Measurements from ENCODE around the gene CDAN1. TPM values are rescaled to one million over a fixed set of nuclear protein-coding genes. Genes with fewer than 3 reads are reported as not detected.

The CDAN1 gene
- total and polyA plus RNA-seq, 2 of the 8 experiments (the other 6 are each of a cell fraction or from before 2014, with no cell fraction given), result 4.5 to 18.6 TPM

GRCh38 chr15:42732095-42732827, 4.7 kb downstream of the CDAN1 start (continued):
- TF ChIP-seq CHD7 (IDR thresholded peaks at IDR 0.05; ENCODE audit: insufficient replicate concordance, low read length) (no peak), GTF2F1 (IDR thresholded peaks at IDR 0.05; ENCODE audit: borderline replicate concordance, low read depth, low read length) (no peak), CBX8 (IDR thresholded peaks at IDR 0.05; ENCODE audit: borderline replicate concordance, low read depth, low read length) (no peak), SRF (IDR thresholded peaks at IDR 0.05; ENCODE audit: low read depth, low read length) (no peak), POU5F1 (IDR thresholded peaks at IDR 0.05; ENCODE audit: low read depth, low read length) (no peak), EZH2 (IDR thresholded peaks at IDR 0.05; ENCODE audit: low read depth, low read length, severe bottlenecking) (no peak), RNF2 (IDR thresholded peaks at IDR 0.05; ENCODE audit: borderline replicate concordance, low read depth, low read length, missing control alignments, poor library complexity, severe bottlenecking) (no peak), SUZ12 (IDR thresholded peaks at IDR 0.05; ENCODE audit: low read length) (no peak), ASH2L (IDR thresholded peaks at IDR 0.05; ENCODE audit: low read length) (no peak), SAP30 (IDR thresholded peaks at IDR 0.05; ENCODE audit: insufficient read depth, insufficient replicate concordance, low read length) (no peak)
